Measurements from ENCODE around the gene SMG7. TPM values are rescaled to one million over a fixed set of nuclear protein-coding genes. Genes with fewer than 3 reads are reported as not detected.

The SMG7 gene
- total and polyA plus RNA-seq, 2 donors (not counting 3 experiments of a cell fraction or from before 2014, with no cell fraction given) = 25.4 to 47.1 TPM

- Histone ChIP-seq H3K4me1 (ENCODE audit: control insufficient read depth, extremely low read depth, insufficient read depth, low read length) (no peaks in the 10 kb centered on the region), H3K9me1 (replicated peaks; ENCODE audit: control insufficient read depth, extremely low read depth, insufficient read depth, low read length) (no peaks in the 10 kb centered on the region), H3K79me2 (ENCODE audit: control insufficient read depth, insufficient read depth, low read length) (no peaks in the 10 kb centered on the region), H3K4me2 (ENCODE audit: insufficient read depth, low read length) (no peak overlapping the region), H3K36me3 (ENCODE audit: control insufficient read depth in 2 of 2, extremely low read depth in 1 of 2, insufficient read depth in 2 of 2, low read length in 2 of 2) (no peaks in the 10 kb centered on the region), H4K20me1 (replicated peaks; ENCODE audit: control insufficient read depth, extremely low read depth, insufficient read depth, low read length) (no peaks in the 10 kb centered on the region), H3K27me3 (ENCODE audit: control insufficient read depth in 2 of 2, insufficient read depth in 2 of 2, low read length in 2 of 2) (no peaks in the 10 kb centered on the region), H3K9me3 (replicated peaks; ENCODE audit: control insufficient read depth, insufficient read depth, low read length) (no peaks in the 10 kb centered on the region), H3K4me3 (replicated peaks in 1 of 3; ENCODE audit: insufficient read depth in 1 of 3, low read depth in 1 of 3, low read length in 3 of 3) (no peak overlapping the region), H3K27ac (ENCODE audit: insufficient read depth, low read depth, low read length) (no peak overlapping the region), H2AFZ (ENCODE audit: low read depth, low read length) (no peak overlapping the region), H3K9ac (replicated peaks; ENCODE audit: extremely low read depth, insufficient read depth, low read length) (no peak overlapping the region)
- intact Hi-C loops (cut with micrococcal nuclease) (no loop called here), dilution Hi-C loops (cut with MboI; ENCODE audit: extremely low pct_ligation_motif_present, low sequenced_read_pairs) (no loop called here)
- TF ChIP-seq CTCF (IDR thresholded peaks at IDR 0.05; ENCODE audit: extremely low read depth in 1 of 2, insufficient read depth in 1 of 2, low read depth in 1 of 2, low read length in 2 of 2) (no peak), EZH2 (IDR thresholded peaks at IDR 0.05; ENCODE audit: borderline replicate concordance, low read depth, low read length, severe bottlenecking) (no peak), MYC (IDR thresholded peaks at IDR 0.05; ENCODE audit: low read depth, low read length) (no peak), FOS (IDR thresholded peaks at IDR 0.05; ENCODE audit: borderline replicate concordance, insufficient read depth, low read length) (no peak), POLR2A (IDR thresholded peaks at IDR 0.05; ENCODE audit: low read depth, low read length) (no peak), POLR2AphosphoS5 (IDR thresholded peaks at IDR 0.05; ENCODE audit: insufficient read depth, low read depth, low read length) (no peak), MAX (IDR thresholded peaks at IDR 0.05; ENCODE audit: insufficient read depth, insufficient read length) (no peak), JUN (IDR thresholded peaks at IDR 0.05; ENCODE audit: borderline replicate concordance, insufficient read depth, insufficient read length, low read depth) (no peak), GATA2 (IDR thresholded peaks at IDR 0.05; ENCODE audit: insufficient read depth, insufficient read length, low read depth, low read length) (no peak)
- no TSS peak for BruUV-seq (replicated peaks)
- ChIA-PET POLR2A (interaction anchor here (1.1 kb wide), 1 partner anchor 106 kb away, joined by 6 read pairs; the partner anchor contains the start of gene SMG7), CTCF (interaction anchor here (1.0 to 1.7 kb wide), 3 partner anchors 10 to 296 kb away, joined by 3 to 5 read pairs (median 3); no protein-coding TSS in a partner anchor)
- DNase-seq (ENCODE audit: low read depth, low spot score) (no peak), FAIRE-seq (no peak)
These were observed 105.7 kb downstream of the SMG7 start for GRCh38 chr1:183577897-183578465.
